Activated CD4-positive, alpha-beta T cell treated with anti-CD3 and anti-CD28 coated beads for 1 hour (primary cell): ENCODE results near the gene CACNA1C.
"Not testable (repeated sequence)": the region's sequence is repeated elsewhere in the genome, so short reads cannot be mapped to it uniquely, and the experiment has no call there.

ENCODE experiments used
- DNase-seq: peaks from one replicate; pipeline ENCODE4 v3.0.0-alpha.2; 2020

Gene CACNA1C

GRCh38 chr12:2113119-2113912 lies 60.5 kb downstream of the CACNA1C start:
- DNase-seq, result no peak

GRCh38 chr12:2114071-2114470 lies 61.3 kb downstream of the CACNA1C start:
- DNase-seq, result no peak

GRCh38 chr12:2115101-2115845 lies 62.5 kb downstream of the CACNA1C start:
- no peak for DNase-seq

- no peak for DNase-seq
Measured at GRCh38 chr12:2117541-2117940, 64.8 kb downstream of the CACNA1C start.

- DNase-seq, result no peak
Measured at GRCh38 chr12:2118061-2118460, 65.3 kb downstream of the CACNA1C start.

- no peak for DNase-seq
Measured at GRCh38 chr12:2118481-2119255, 65.9 kb downstream of the CACNA1C start.

- DNase-seq, result no peak
Measured at GRCh38 chr12:2119266-2119665, 66.5 kb downstream of the CACNA1C start.

GRCh38 chr12:2120982-2121758 lies 68.4 kb downstream of the CACNA1C start:
- DNase-seq, result no peak

GRCh38 chr12:2124466-2125023 lies 71.8 kb downstream of the CACNA1C start:
- DNase-seq, result no peak

GRCh38 chr12:2125651-2126522 lies 73.1 kb downstream of the CACNA1C start:
- no peak for DNase-seq

GRCh38 chr12:2126676-2127406 lies 74.1 kb downstream of the CACNA1C start:
- no peak for DNase-seq

GRCh38 chr12:2129076-2129475 lies 76.3 kb downstream of the CACNA1C start:
- no peak for DNase-seq

GRCh38 chr12:2135661-2136418 lies 83.1 kb downstream of the CACNA1C start:
- DNase-seq, result not testable (repeated sequence)

- no peak for DNase-seq
Measured at GRCh38 chr12:2136901-2137300, 84.1 kb downstream of the CACNA1C start.

GRCh38 chr12:2137711-2138110 lies 84.9 kb downstream of the CACNA1C start:
- no peak for DNase-seq

GRCh38 chr12:2138294-2138693 lies 85.5 kb downstream of the CACNA1C start:
- no peak for DNase-seq

- DNase-seq, result no peak
Measured at GRCh38 chr12:2138871-2139308, 86.1 kb downstream of the CACNA1C start.

GRCh38 chr12:2139651-2140050 lies 86.9 kb downstream of the CACNA1C start:
- DNase-seq, result no peak

- no peak for DNase-seq
Measured at GRCh38 chr12:2140858-2141519, 88.2 kb downstream of the CACNA1C start.
